Liver (tissue), 9 donors: ENCODE results near the gene FCSK. TPM values are rescaled to one million over a fixed set of nuclear protein-coding genes. Genes with fewer than 3 reads are reported as not detected.
A peak's percentile ranks its signal among the peaks of the same experiment; 100 is the strongest.

ENCODE experiments used
- DNase-seq: peaks from one replicate; pipeline ENCODE4 v3.0.0-alpha.2; 2017; ENCODE audit warnings: low spot score
- H3K27ac ChIP-seq, 2 donors: one replicate each; pipeline ENCODE4 v1.7.0; 2013; ENCODE audit warnings: inconsistent platforms in 2 of 2, low read length in 2 of 2, control low read depth in 1 of 2, low read depth in 1 of 2, mild to moderate bottlenecking in 1 of 2
- H3K27me3 ChIP-seq, 4 donors: one replicate each; pipeline versions ENCODE4 v1.6.1 to v1.7.0; 2013; ENCODE audit warnings: low read length in 3 of 4, inconsistent platforms in 1 of 4, mild to moderate bottlenecking in 1 of 4, moderate library complexity in 1 of 4; ENCODE audit not compliant: control insufficient read depth in 4 of 4, insufficient read depth in 4 of 4
- H3K36me3 ChIP-seq, 4 donors: one replicate each; pipeline versions ENCODE4 v1.6.1 to v1.7.0; 2013; ENCODE audit warnings: low read length in 3 of 4, mild to moderate bottlenecking in 3 of 4, low read depth in 1 of 4, moderate library complexity in 1 of 4; ENCODE audit not compliant: control insufficient read depth in 4 of 4, insufficient read depth in 3 of 4
- H3K4me1 ChIP-seq, 4 donors: one replicate each; pipeline versions ENCODE4 v1.6.1 to v1.7.0; 2013; ENCODE audit warnings: low read length in 3 of 4, mild to moderate bottlenecking in 3 of 4, moderate library complexity in 1 of 4; ENCODE audit not compliant: control insufficient read depth in 4 of 4, insufficient read depth in 4 of 4
- H3K4me3 ChIP-seq, 3 donors: one replicate each; pipeline versions ENCODE4 v1.6.1 to v1.7.0; 2013; ENCODE audit warnings: low read length in 3 of 3, control low read depth in 1 of 3, low read depth in 1 of 3, mild to moderate bottlenecking in 1 of 3
- H3K9ac ChIP-seq, 2 donors: one replicate each; pipeline ENCODE4 v1.7.0; 2013; ENCODE audit warnings: low read length in 2 of 2, mild to moderate bottlenecking in 2 of 2, moderate library complexity in 2 of 2, control low read depth in 1 of 2, low read depth in 1 of 2
- H3K9me3 ChIP-seq, 4 donors: one replicate each; pipeline versions ENCODE4 v1.6.1 to v1.7.0; 2013; ENCODE audit warnings: low read length in 3 of 4; ENCODE audit not compliant: control insufficient read depth in 4 of 4
- CTCF ChIP-seq: fragments of 150-350 bp; IDR thresholded peaks from 2 replicates; pipeline ENCODE4 v1.5.1; 2017; ENCODE audit warnings: improper control_type of control experiment, low read depth, low read length; ENCODE audit not compliant: missing input control
- EGR1 ChIP-seq, 2 donors: IDR thresholded peaks; 2 replicates each; pipeline ENCODE4 v1.6.1; 2016 to 2018; ENCODE audit warnings: antibody characterized with exemption in 2 of 2, low read depth in 2 of 2
- FOXA1 ChIP-seq: IDR thresholded peaks from 2 replicates; pipeline ENCODE4 v1.6.1; 2016; ENCODE audit warnings: antibody characterized with exemption
- FOXA2 ChIP-seq: IDR thresholded peaks from 2 replicates; pipeline ENCODE4 v1.6.1; 2016; ENCODE audit warnings: antibody characterized with exemption
- HNF4A ChIP-seq, 2 donors: conservative IDR thresholded peaks; 2 replicates each; pipeline ENCODE4 v1.6.1; 2016; ENCODE audit warnings: antibody characterized with exemption in 2 of 2, mild to moderate bottlenecking in 2 of 2
- HNF4G ChIP-seq: IDR thresholded peaks from 2 replicates; pipeline ENCODE4 v1.6.1; 2016; ENCODE audit warnings: antibody characterized with exemption
- JUND ChIP-seq, 2 donors: IDR thresholded peaks; 2 replicates each; pipeline ENCODE4 v1.6.1; 2016; ENCODE audit warnings: antibody characterized with exemption in 2 of 2
- NR2F2 ChIP-seq: IDR thresholded peaks from 2 replicates; pipeline ENCODE4 v1.6.1; 2016; ENCODE audit warnings: antibody characterized with exemption
- RAD21 ChIP-seq, 2 donors: IDR thresholded peaks; 2 replicates each; pipeline ENCODE4 v1.6.1; 2016; ENCODE audit warnings: antibody characterized with exemption in 2 of 2, mild to moderate bottlenecking in 2 of 2
- RXRA ChIP-seq, 2 donors: IDR thresholded peaks; 2 replicates each; pipeline ENCODE4 v1.6.1; 2017 to 2018; ENCODE audit warnings: antibody characterized with exemption in 2 of 2, mild to moderate bottlenecking in 1 of 2
- SP1 ChIP-seq: IDR thresholded peaks from 2 replicates; pipeline ENCODE4 v1.6.1; 2018; ENCODE audit warnings: antibody characterized with exemption, mild to moderate bottlenecking
- TAF1 ChIP-seq: conservative IDR thresholded peaks from 2 replicates; pipeline ENCODE4 v1.6.1; 2016; ENCODE audit warnings: antibody characterized with exemption, mild to moderate bottlenecking
- YY1 ChIP-seq: IDR thresholded peaks from 2 replicates; pipeline ENCODE4 v1.6.1; 2016; ENCODE audit warnings: antibody characterized with exemption, mild to moderate bottlenecking
- WGBS: extraction: QIAGEN DNeasy Blood & Tissue Kit; methylation state at CpG from one replicate; pipeline ENCODE4 v1.1.7; 2013; 5-methylcytosine and 5-hydroxymethylcytosine counted together
- polyA plus RNA-seq, 2 donors: library from polyadenylated mRNA; stranded (reverse) in 1 of 2; unstranded in 1 of 2; fragments of 200-250 nt in 1 of 2; fragments of >200 nt in 1 of 2; fragmentation: Nextera tagmentation in 1 of 2; extraction: Ambion mirVana in 1 of 2; gene quantifications; one replicate each; pipeline versions ENCODE4 v1.2.1 to v1.2.3, GENCODE V29; 2013 to 2015
- total RNA-seq, 2 donors: library from RNA; depleted of rRNA; stranded (reverse); fragments of >200 nt; gene quantifications; one replicate each; pipeline ENCODE4 v1.2.3, GENCODE V29; 2014
- TF ChIP-seq, protein P1 (sequence below): IDR thresholded peaks from 2 replicates; pipeline ENCODE4 v1.6.1; 2016; ENCODE audit warnings: antibody characterized with exemption
- TF ChIP-seq, protein P2 (sequence below): IDR thresholded peaks from 2 replicates; pipeline ENCODE4 v1.6.1; 2016; ENCODE audit warnings: antibody characterized with exemption
- TF ChIP-seq, protein P3 (sequence below): IDR thresholded peaks from 2 replicates; pipeline ENCODE4 v1.6.1; 2016; ENCODE audit warnings: antibody characterized with exemption
- donor health status: healthy.
- donor health status: healthy.
- donor health status: healthy.
- donor health status: healthy.
- donor health status: healthy.

The FCSK gene
- total and polyA plus RNA-seq, 4 donors, result 4.3 to 20.2 (median 8.5) TPM

- peaks cover 9 to 67% (median 50%) of the 10 kb centered on the region in 4 donors for H3K36me3 ChIP-seq
- H3K27ac ChIP-seq, result no peak overlapping the region
- no peak for DNase-seq
- 75% methylated on average over 5 of the region's 5 CpGs for WGBS
- H3K4me1 ChIP-seq, result no peaks in the 10 kb centered on the region
- TF ChIP-seq RAD21 (IDR thresholded peaks at IDR 0.05) (peak; percentile 35 to 37), NR2F2 (no peak), SP1 (no peak), JUND (IDR thresholded peaks at IDR 0.05) (no peak)
- no peaks in the 10 kb centered on the region for H3K27me3 ChIP-seq
- H3K4me3 ChIP-seq, result no peak overlapping the region
- H3K9me3 ChIP-seq, result no peaks in the 10 kb centered on the region
- no peak overlapping the region for H3K9ac ChIP-seq
These were observed 54.4 kb downstream of the FCSK start for GRCh38 chr16:70508752-70509151.

- H3K9me3 ChIP-seq, result no peaks in the 10 kb centered on the region
- TF ChIP-seq RAD21 (IDR thresholded peaks at IDR 0.05) (no peak), EGR1 (IDR thresholded peaks at IDR 0.05; ENCODE audit: low read depth in 2 of 2) (no peak), NR2F2 (no peak), HNF4A (conservative IDR thresholded peaks at IDR 0.05) (no peak), RXRA (IDR thresholded peaks at IDR 0.05) (no peak), YY1 (no peak), CTCF (no peak), SP1 (no peak), TAF1 (no peak)
- TF ChIP-seq, protein P1, sequence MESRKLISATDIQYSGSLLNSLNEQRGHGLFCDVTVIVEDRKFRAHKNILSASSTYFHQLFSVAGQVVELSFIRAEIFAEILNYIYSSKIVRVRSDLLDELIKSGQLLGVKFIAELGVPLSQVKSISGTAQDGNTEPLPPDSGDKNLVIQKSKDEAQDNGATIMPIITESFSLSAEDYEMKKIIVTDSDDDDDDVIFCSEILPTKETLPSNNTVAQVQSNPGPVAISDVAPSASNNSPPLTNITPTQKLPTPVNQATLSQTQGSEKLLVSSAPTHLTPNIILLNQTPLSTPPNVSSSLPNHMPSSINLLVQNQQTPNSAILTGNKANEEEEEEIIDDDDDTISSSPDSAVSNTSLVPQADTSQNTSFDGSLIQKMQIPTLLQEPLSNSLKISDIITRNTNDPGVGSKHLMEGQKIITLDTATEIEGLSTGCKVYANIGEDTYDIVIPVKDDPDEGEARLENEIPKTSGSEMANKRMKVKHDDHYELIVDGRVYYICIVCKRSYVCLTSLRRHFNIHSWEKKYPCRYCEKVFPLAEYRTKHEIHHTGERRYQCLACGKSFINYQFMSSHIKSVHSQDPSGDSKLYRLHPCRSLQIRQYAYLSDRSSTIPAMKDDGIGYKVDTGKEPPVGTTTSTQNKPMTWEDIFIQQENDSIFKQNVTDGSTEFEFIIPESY, result no peak
- TF ChIP-seq, protein P2, sequence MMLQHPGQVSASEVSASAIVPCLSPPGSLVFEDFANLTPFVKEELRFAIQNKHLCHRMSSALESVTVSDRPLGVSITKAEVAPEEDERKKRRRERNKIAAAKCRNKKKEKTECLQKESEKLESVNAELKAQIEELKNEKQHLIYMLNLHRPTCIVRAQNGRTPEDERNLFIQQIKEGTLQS, result no peak
- no peaks in the 10 kb centered on the region for H3K27me3 ChIP-seq
- no peak overlapping the region for H3K27ac ChIP-seq
- H3K36me3 ChIP-seq, result peaks cover 11 to 72% (median 53%) of the 10 kb centered on the region in 4 donors
- no peaks in the 10 kb centered on the region for H3K4me1 ChIP-seq
- no peak overlapping the region for H3K4me3 ChIP-seq
- DNase-seq, result no peak
- WGBS, result 97% methylated on average over 3 of the region's 3 CpGs
- H3K9ac ChIP-seq, result no peak overlapping the region
These were observed 55.8 kb downstream of the FCSK start for GRCh38 chr16:70510216-70510615.

GRCh38 chr16:70511833-70512232, 57.4 kb downstream of the FCSK start:
- 96% methylated on average over 1 of the region's 1 CpG for WGBS
- Histone ChIP-seq H3K4me3 (no peak overlapping the region), H3K36me3 (peaks cover 14 to 86% (median 61%) of the 10 kb centered on the region in 4 donors), H3K9me3 (no peaks in the 10 kb centered on the region), H3K27me3 (no peaks in the 10 kb centered on the region), H3K27ac (no peak overlapping the region), H3K9ac (no peak overlapping the region), H3K4me1 (no peaks in the 10 kb centered on the region)
- DNase-seq, result no peak
- TF ChIP-seq TAF1 (no peak), RAD21 (IDR thresholded peaks at IDR 0.05) (no peak), FOXA1 (no peak), CTCF (no peak), SP1 (no peak), FOXA2 (no peak), NR2F2 (no peak), HNF4A (conservative IDR thresholded peaks at IDR 0.05) (no peak), JUND (IDR thresholded peaks at IDR 0.05) (no peak), RXRA (IDR thresholded peaks at IDR 0.05) (no peak), HNF4G (no peak)
- TF ChIP-seq, protein P1, result no peak
- TF ChIP-seq, protein P2, result no peak
- TF ChIP-seq, protein P3, sequence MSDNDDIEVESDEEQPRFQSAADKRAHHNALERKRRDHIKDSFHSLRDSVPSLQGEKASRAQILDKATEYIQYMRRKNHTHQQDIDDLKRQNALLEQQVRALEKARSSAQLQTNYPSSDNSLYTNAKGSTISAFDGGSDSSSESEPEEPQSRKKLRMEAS, result no peak
